HepG2 (cell line): Measurements from ENCODE around the gene PTGES. TPM values are rescaled to one million over a fixed set of nuclear protein-coding genes. Genes with fewer than 3 reads are reported as not detected.

Experiments used
- ATAC-seq: fragments of 200-7000 bp; cut with Tn5 transposase; 3 replicates; pipeline ENCODE4 v1.9.1; 2020; ENCODE audit warnings: mild to moderate bottlenecking, moderate library complexity
- BruUV-seq: library from RNA; stranded (reverse); fragments of 400-500 nt; replicated peaks from 2 replicates; lab custom pipeline; 2021; lab: Mats Ljungman, UMichigan
- CTCF ChIA-PET: fragments of 300-600 bp; formaldehyde crosslinking; extraction: SDS; loops from one replicate; lab custom pipeline; 2021; ENCODE audit warnings: low total read pairs, inconsistent platforms, low intra/inter-chr PET ratio; lab: Yijun Ruan, JAX
- POLR2A ChIA-PET: fragments of 350-600 bp; sonication (Branson Sonifier 250); formaldehyde crosslinking; loops from one replicate; lab custom pipeline; 2020; ENCODE audit warnings: antibody characterized with exemption, inconsistent platforms; lab: Yijun Ruan, JAX
- DNase-seq: peaks from one replicate; pipeline ENCODE4 v3.0.0-alpha.2; 2015; ENCODE audit warnings: low spot score
- FAIRE-seq: peaks from 3 replicates; lab custom pipeline; 2011; peaks lifted over from hg19 to GRCh38; lab: Jason Lieb, UNC
- H2AFZ ChIP-seq: one replicate; pipeline ENCODE4 v1.6.1; 2011; ENCODE audit warnings: low read length, inconsistent platforms
- H3K27ac ChIP-seq: fragments of 300-600 bp; 3 replicates; pipeline ENCODE4 v1.8.0; 2011; ENCODE audit warnings: mixed run types, mild to moderate bottlenecking, mixed read lengths, low read length, inconsistent platforms; ENCODE audit not compliant: insufficient read depth; ENCODE audit errors: extremely low read length
- H3K27me3 ChIP-seq, 2 experiments: fragments of 200-600 bp in 1 of 2; 2 replicates in 1 of 2; 3 replicates in 1 of 2; pipeline versions ENCODE4 v1.6.0 to v1.8.0; 2011; ENCODE audit warnings: low read length in 2 of 2, mild to moderate bottlenecking in 2 of 2, moderate library complexity in 2 of 2, inconsistent platforms in 1 of 2; ENCODE audit not compliant: insufficient read depth in 2 of 2, control insufficient read depth in 1 of 2
- H3K36me3 ChIP-seq, 2 experiments: fragments of 200-600 bp in 1 of 2; replicated peaks in 1 of 2; 2 replicates in 1 of 2; 3 replicates in 1 of 2; pipeline versions ENCODE4 v1.5.1 to v1.8.0; 2011; ENCODE audit warnings: low read length in 2 of 2, inconsistent platforms in 1 of 2; ENCODE audit not compliant: insufficient read depth in 2 of 2, control insufficient read depth in 1 of 2
- H3K4me1 ChIP-seq: 2 replicates; pipeline ENCODE4 v1.5.1; 2012; ENCODE audit warnings: low read length, inconsistent platforms; ENCODE audit not compliant: insufficient read depth
- H3K4me2 ChIP-seq: 2 replicates; pipeline ENCODE4 v1.6.0; 2011; ENCODE audit warnings: low read depth, low read length, inconsistent platforms
- H3K4me3 ChIP-seq, 3 experiments: fragments of 200-600 bp in 1 of 3; sonication (generic), shearing (Covaris generic) in 1 of 3; replicated peaks in 1 of 3; 2 replicates each; pipeline ENCODE4 v1.5.1; 2011 to 2016; ENCODE audit warnings: low read length in 3 of 3, inconsistent platforms in 2 of 3, low read depth in 2 of 3, mild to moderate bottlenecking in 2 of 3, control low read depth in 1 of 3, mixed read lengths in 1 of 3; ENCODE audit not compliant: insufficient read depth in 1 of 3
- H3K79me2 ChIP-seq: one replicate; pipeline ENCODE4 v1.6.1; 2011; ENCODE audit warnings: low read length, inconsistent platforms; ENCODE audit not compliant: insufficient read depth
- H3K9ac ChIP-seq: 2 replicates; pipeline ENCODE4 v1.6.0; 2011; ENCODE audit warnings: mild to moderate bottlenecking, low read depth, low read length, inconsistent platforms; ENCODE audit not compliant: insufficient read depth
- H3K9me3 ChIP-seq: 2 replicates; pipeline ENCODE4 v1.5.1; 2012; ENCODE audit warnings: mild to moderate bottlenecking, low read length
- H4K20me1 ChIP-seq: 2 replicates; pipeline ENCODE4 v1.6.0; 2011; ENCODE audit warnings: inconsistent platforms, mild to moderate bottlenecking, low read length, moderate library complexity; ENCODE audit not compliant: insufficient read depth
- ATF7 ChIP-seq, 2 experiments: fragments of 450-650 bp in 1 of 2; sonication (generic) in 1 of 2; formaldehyde crosslinking in 1 of 2; IDR thresholded peaks; 2 replicates each; pipeline versions ENCODE4 v1.4.0 to v1.6.1; 2016 to 2020; ENCODE audit warnings: antibody characterized with exemption in 1 of 2, mild to moderate bottlenecking in 1 of 2, missing genetic modification reagents in 1 of 2
- CREB1 ChIP-seq, 2 experiments: fragments of 450-650 bp in 1 of 2; IDR thresholded peaks; 2 replicates each; pipeline ENCODE4 v1.6.1; 2016 to 2017; ENCODE audit warnings: control low read depth in 1 of 2, mild to moderate bottlenecking in 1 of 2, missing compliant biosample characterization in 1 of 2, missing genetic modification characterization in 1 of 2
- CREM ChIP-seq, 2 experiments: sonication (generic) in 1 of 2; formaldehyde crosslinking in 1 of 2; IDR thresholded peaks; 2 replicates each; pipeline versions ENCODE4 v1.4.0 to v1.6.1; 2016 to 2020; ENCODE audit warnings: antibody characterized with exemption in 1 of 2, mild to moderate bottlenecking in 1 of 2, missing genetic modification reagents in 1 of 2
- FOSL2 ChIP-seq: sonication (generic); formaldehyde crosslinking; IDR thresholded peaks from 2 replicates; pipeline ENCODE4 v1.4.0; 2020; ENCODE audit warnings: missing genetic modification reagents
- HOXA3 ChIP-seq: sonication (generic); formaldehyde crosslinking; IDR thresholded peaks from 2 replicates; pipeline ENCODE4 v1.5.0; 2020; ENCODE audit warnings: missing genetic modification reagents
- NAIF1 ChIP-seq: sonication (generic); formaldehyde crosslinking; IDR thresholded peaks from 2 replicates; pipeline ENCODE4 v1.5.0; 2020; ENCODE audit warnings: mild to moderate bottlenecking, missing genetic modification reagents, borderline replicate concordance
- NBN ChIP-seq: fragments of 450-650 bp; conservative IDR thresholded peaks from 2 replicates; pipeline ENCODE4 v1.6.1; 2017
- PRDM15 ChIP-seq: sonication (generic); formaldehyde crosslinking; IDR thresholded peaks from 2 replicates; pipeline ENCODE4 v1.4.0; 2020; ENCODE audit warnings: missing genetic modification reagents
- SNAPC4 ChIP-seq: sonication (generic); formaldehyde crosslinking; IDR thresholded peaks from 2 replicates; pipeline ENCODE4 v1.4.0; 2020; ENCODE audit warnings: mild to moderate bottlenecking, missing genetic modification reagents
- ZBTB21 ChIP-seq: sonication (generic); formaldehyde crosslinking; IDR thresholded peaks from 2 replicates; pipeline ENCODE4 v1.4.0; 2020; ENCODE audit warnings: missing genetic modification reagents
- ZNF124 ChIP-seq: sonication (generic); formaldehyde crosslinking; IDR thresholded peaks from 2 replicates; pipeline ENCODE4 v1.4.0; 2020; ENCODE audit warnings: missing genetic modification reagents
- ZNF414 ChIP-seq: sonication (generic); formaldehyde crosslinking; IDR thresholded peaks from 2 replicates; pipeline ENCODE4 v1.5.0; 2020; ENCODE audit warnings: missing genetic modification reagents
- ZNF446 ChIP-seq: sonication (generic); formaldehyde crosslinking; IDR thresholded peaks from 2 replicates; pipeline ENCODE4 v1.5.0; 2020; ENCODE audit warnings: mild to moderate bottlenecking, missing genetic modification reagents
- WGBS: methylation state at CpG from one replicate; pipeline ENCODE4 v1.1.6; 2017; ENCODE audit warnings: low lambda C conversion rate; 5-methylcytosine and 5-hydroxymethylcytosine counted together
- in situ Hi-C: cut with HindIII; loops from 2 replicates; pipeline ENCODE4 v1.10.0; 2017; ENCODE audit warnings: low pct_unique_long_range_greater_than_20kb; ENCODE audit not compliant: extremely low pct_ligation_motif_present
- intact Hi-C: fragments of 100-400 bp; cut with micrococcal nuclease; formaldehyde crosslinking; loops from one replicate; pipeline ENCODE4 v1.10.0; 2022; ENCODE audit not compliant: unreplicated experiment
- polyA plus RNA-seq, 8 experiments: library from polyadenylated mRNA; depleted of rRNA in 3 of 8; stranded (reverse) in 7 of 8; unstranded in 1 of 8; fragments of >200 nt; fragmentation: Illumina TruSeq in 4 of 8; extraction: Trizol in 4 of 8; gene quantifications; 2 replicates each; pipeline versions ENCODE4 v1.2.1 to v1.2.3, GENCODE V29; 2011 to 2016; ENCODE audit warnings: low read depth in 4 of 8, missing spikeins in 1 of 8, mixed read lengths in 1 of 8; ENCODE audit not compliant: insufficient read depth in 1 of 8
- total RNA-seq, 5 experiments: library from RNA; depleted of rRNA; stranded (reverse); fragments of >200 nt; fragmentation: Illumina TruSeq; extraction: Trizol; gene quantifications; 2 replicates each; pipeline ENCODE4 v1.2.3, GENCODE V29; 2016; ENCODE audit warnings: low read depth in 1 of 5

The PTGES gene
- total and polyA plus RNA-seq, 2 of the 13 experiments (the other 11 are each of a cell fraction or from before 2014, with no cell fraction given): 0.07 TPM; not detected in 1

- no peaks in the 10 kb centered on the region for H3K36me3 ChIP-seq
- peak overlapping the region in 1 of 3 experiments; percentile 2; a peak in 1 of 6 replicates for H3K4me3 ChIP-seq
- POLR2A ChIA-PET: no interaction called here
- H3K9me3 ChIP-seq: no peaks in the 10 kb centered on the region
- CTCF ChIA-PET: no interaction called here
- intact Hi-C loops: loop anchor here (1.0 kb wide), 1 partner anchor 16 kb away; no protein-coding TSS in a partner anchor
- BruUV-seq: no TSS peak
- peak; percentile 78 for ATAC-seq
- H3K79me2 ChIP-seq: no peaks in the 10 kb centered on the region
- WGBS: 5% methylated on average over 5 of the region's 16 CpGs
- in situ Hi-C loops: no loop called here
- no peak for FAIRE-seq
- peaks cover 25% of the 10 kb centered on the region for H3K4me1 ChIP-seq
- no peak overlapping the region for H2AFZ ChIP-seq
- no peak overlapping the region for H3K9ac ChIP-seq
- H3K4me2 ChIP-seq: peak overlapping the region; percentile 50
- H3K27me3 ChIP-seq: peaks cover 0 to 8% of the 10 kb centered on the region in 2 experiments; a peak in 4 of 5 replicates
- H4K20me1 ChIP-seq: no peaks in the 10 kb centered on the region
- peak; percentile 67 for DNase-seq
- no peak overlapping the region for H3K27ac ChIP-seq
- TF ChIP-seq ZNF124 (CRISPR knock-in tag) (no peak), PRDM15 (CRISPR knock-in tag) (peak; percentile 90; the same call in 1 of the 2 replicates), HOXA3 (CRISPR knock-in tag) (0 out of 2 replicates have a peak, but pooled peaks have one; percentile 25), CREB1 (IDR thresholded peaks at IDR 0.05) (peak; percentile 98), CREB1 (CRISPR knock-in tag; IDR thresholded peaks at IDR 0.05) (peak; percentile 78), SNAPC4 (CRISPR knock-in tag) (no peak), NAIF1 (CRISPR knock-in tag) (no peak), ZNF446 (CRISPR knock-in tag) (no peak), ZBTB21 (CRISPR knock-in tag) (peak; percentile 67), ZNF414 (CRISPR knock-in tag) (no peak), ATF7 (IDR thresholded peaks at IDR 0.05) (peak; percentile 94), ATF7 (CRISPR knock-in tag; IDR thresholded peaks at IDR 0.05) (no peak), FOSL2 (CRISPR knock-in tag) (peak; percentile 84), NBN (no peak), CREM (IDR thresholded peaks at IDR 0.05) (peak; percentile 60), CREM (CRISPR knock-in tag; IDR thresholded peaks at IDR 0.05) (no peak)
These were observed 24.3 kb upstream of the PTGES start for GRCh38 chr9:129776938-129777768.
